ENCODE data around the gene RNF223. TPM values are rescaled to one million over a fixed set of nuclear protein-coding genes. Genes with fewer than 3 reads are reported as not detected.

The RNF223 gene
- total RNA-seq, 1 experiment from 2014 or later = 0.08 TPM

- H3K9me3 ChIP-seq (ENCODE audit: control insufficient read depth, insufficient read depth, low read depth, low read length) = no peaks in the 10 kb centered on the region
- no peak overlapping the region for H3K4me3 ChIP-seq (ENCODE audit: low read depth in 2 of 2, low read length in 2 of 2)
- POLR2A ChIA-PET = interaction anchor here (0.6 kb wide), 1 partner anchor 12 kb away, joined by 3 read pairs; no protein-coding TSS in a partner anchor
- CTCF ChIA-PET = no interaction called here
- no TSS peak for BruUV-seq (replicated peaks)
- H3K4me1 ChIP-seq (ENCODE audit: control insufficient read depth, insufficient read depth, low read length) = no peaks in the 10 kb centered on the region
- TF ChIP-seq SIN3A (IDR thresholded peaks at IDR 0.05; ENCODE audit: borderline replicate concordance, insufficient read depth, low read depth, low read length) (no peak), REST (IDR thresholded peaks at IDR 0.05; ENCODE audit: insufficient read depth in 1 of 2, low read depth in 2 of 2, low read length in 1 of 2) (no peak), CTCF (IDR thresholded peaks at IDR 0.05) (no peak), TCF7L2 (IDR thresholded peaks at IDR 0.05; ENCODE audit: low read depth, low read length) (no peak), POLR2AphosphoS5 (IDR thresholded peaks at IDR 0.05; ENCODE audit: low read depth, low read length) (no peak)
- no peaks in the 10 kb centered on the region for H3K36me3 ChIP-seq (ENCODE audit: control insufficient read depth, insufficient read depth, low read length)
- no peak for DNase-seq (ENCODE audit: low read depth, low spot score)
- H3K27ac ChIP-seq (ENCODE audit: low read length) = no peak overlapping the region
- H3K27me3 ChIP-seq (ENCODE audit: control insufficient read depth, insufficient read depth, low read length) = no peaks in the 10 kb centered on the region
- ATAC-seq = peak; percentile 17; the same call in 1 of the 2 replicates
- intact Hi-C loops (cut with micrococcal nuclease; ENCODE audit: unreplicated experiment) (no loop called here), in situ Hi-C loops (cut with HindIII; ENCODE audit: low pct_unique_long_range_greater_than_20kb, low sequenced_read_pairs) (no loop called here)
These were observed 17.4 kb upstream of the RNF223 start for GRCh38 chr1:1091344-1092148.

- in situ Hi-C loops (cut with HindIII; ENCODE audit: low pct_unique_long_range_greater_than_20kb, low sequenced_read_pairs) = no loop called here
- intact Hi-C loops (cut with micrococcal nuclease; ENCODE audit: unreplicated experiment) = no loop called here
- Histone ChIP-seq H3K4me1 (ENCODE audit: control insufficient read depth, insufficient read depth, low read length) (no peaks in the 10 kb centered on the region), H3K27me3 (ENCODE audit: control insufficient read depth, insufficient read depth, low read length) (no peaks in the 10 kb centered on the region), H3K4me3 (ENCODE audit: low read depth in 2 of 2, low read length in 2 of 2) (no peak overlapping the region), H3K9me3 (ENCODE audit: control insufficient read depth, insufficient read depth, low read depth, low read length) (no peaks in the 10 kb centered on the region), H3K36me3 (ENCODE audit: control insufficient read depth, insufficient read depth, low read length) (no peaks in the 10 kb centered on the region), H3K27ac (ENCODE audit: low read length) (no peak overlapping the region)
- no TSS peak for BruUV-seq (replicated peaks)
- CTCF ChIA-PET = no interaction called here
- DNase-seq (ENCODE audit: low read depth, low spot score) (no peak), ATAC-seq (no peak)
- POLR2A ChIA-PET = no interaction called here
- no peak for TF ChIP-seq REST (IDR thresholded peaks at IDR 0.05; ENCODE audit: insufficient read depth in 1 of 2, low read depth in 2 of 2, low read length in 1 of 2)
- TF ChIP-seq SIN3A (IDR thresholded peaks at IDR 0.05; ENCODE audit: borderline replicate concordance, insufficient read depth, low read depth, low read length) = no peak
- no peak for TF ChIP-seq TCF7L2 (IDR thresholded peaks at IDR 0.05; ENCODE audit: low read depth, low read length)
- no peak for TF ChIP-seq CTCF (IDR thresholded peaks at IDR 0.05)
- TF ChIP-seq POLR2AphosphoS5 (IDR thresholded peaks at IDR 0.05; ENCODE audit: low read depth, low read length) = no peak
These were observed 16.6 kb upstream of the RNF223 start for GRCh38 chr1:1090424-1091343.

Data from Panc1 (cell line).